ENCODE results near the gene TAS1R1.

DNA sequence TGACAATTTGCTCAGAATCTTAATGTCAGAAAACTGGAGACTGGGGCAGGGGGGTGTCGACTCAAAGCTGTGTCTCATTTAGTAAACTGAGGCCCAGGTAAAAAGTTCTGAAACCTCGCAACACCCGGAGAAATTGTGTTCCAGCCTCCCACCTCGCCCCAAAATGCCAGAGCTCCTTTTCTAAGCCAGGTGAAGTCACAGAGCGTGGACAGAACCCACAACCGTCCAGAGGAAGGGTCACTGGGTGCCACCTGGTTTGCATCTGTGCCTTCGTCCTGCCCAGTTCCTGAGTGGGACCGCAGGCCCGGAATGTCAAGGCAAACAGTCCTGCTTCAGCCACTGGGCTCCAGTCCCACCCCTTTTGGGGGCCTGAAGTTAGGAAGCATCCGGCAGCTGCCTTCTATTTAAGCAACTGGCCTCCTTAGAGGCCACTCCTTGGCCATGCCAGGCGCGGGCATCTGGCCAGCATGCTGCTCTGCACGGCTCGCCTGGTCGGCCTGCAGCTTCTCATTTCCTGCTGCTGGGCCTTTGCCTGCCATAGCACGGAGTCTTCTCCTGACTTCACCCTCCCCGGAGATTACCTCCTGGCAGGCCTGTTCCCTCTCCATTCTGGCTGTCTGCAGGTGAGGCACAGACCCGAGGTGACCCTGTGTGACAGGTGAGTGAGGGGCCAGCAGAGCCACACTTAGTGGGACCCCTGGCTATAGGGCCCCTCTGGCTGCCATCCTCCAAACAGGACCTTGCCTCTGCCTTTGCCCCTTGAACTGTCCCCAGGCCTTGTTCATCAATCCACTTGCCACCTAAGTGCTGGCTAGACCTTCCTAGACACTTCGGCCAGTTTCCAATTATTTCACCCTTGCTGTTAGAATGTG, at the start of gene TAS1R1:
- TF ChIP-seq, protein P1, sequence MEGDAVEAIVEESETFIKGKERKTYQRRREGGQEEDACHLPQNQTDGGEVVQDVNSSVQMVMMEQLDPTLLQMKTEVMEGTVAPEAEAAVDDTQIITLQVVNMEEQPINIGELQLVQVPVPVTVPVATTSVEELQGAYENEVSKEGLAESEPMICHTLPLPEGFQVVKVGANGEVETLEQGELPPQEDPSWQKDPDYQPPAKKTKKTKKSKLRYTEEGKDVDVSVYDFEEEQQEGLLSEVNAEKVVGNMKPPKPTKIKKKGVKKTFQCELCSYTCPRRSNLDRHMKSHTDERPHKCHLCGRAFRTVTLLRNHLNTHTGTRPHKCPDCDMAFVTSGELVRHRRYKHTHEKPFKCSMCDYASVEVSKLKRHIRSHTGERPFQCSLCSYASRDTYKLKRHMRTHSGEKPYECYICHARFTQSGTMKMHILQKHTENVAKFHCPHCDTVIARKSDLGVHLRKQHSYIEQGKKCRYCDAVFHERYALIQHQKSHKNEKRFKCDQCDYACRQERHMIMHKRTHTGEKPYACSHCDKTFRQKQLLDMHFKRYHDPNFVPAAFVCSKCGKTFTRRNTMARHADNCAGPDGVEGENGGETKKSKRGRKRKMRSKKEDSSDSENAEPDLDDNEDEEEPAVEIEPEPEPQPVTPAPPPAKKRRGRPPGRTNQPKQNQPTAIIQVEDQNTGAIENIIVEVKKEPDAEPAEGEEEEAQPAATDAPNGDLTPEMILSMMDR (optimal IDR thresholded peaks at IDR 0.05 in 1 of 3, IDR thresholded peaks at IDR 0.05 in 1 of 3, conservative IDR thresholded peaks at IDR 0.05 in 1 of 3; ENCODE audit: extremely low read depth in 1 of 3, insufficient read depth in 2 of 3, low read length in 3 of 3) = no peak
- no peak for TF ChIP-seq EZH2 (IDR thresholded peaks at IDR 0.05; ENCODE audit: low read length)
